NCI-H345 treated with DMSO at 0.1 percent for 48 hours (cell line): Measurements from ENCODE around the gene SLC22A5.
"Not testable (repeated sequence)": the region's sequence is repeated elsewhere in the genome, so short reads cannot be mapped to it uniquely, and the experiment has no call there.

ENCODE experiments used
- DNase-seq: peaks from one replicate; lab custom pipeline; 2025; ENCODE audit not compliant: unreplicated experiment; lab: John Stamatoyannopoulos, UW

SLC22A5 gene

GRCh38 chr5:132410451-132411303 lies 41.2 kb downstream of the SLC22A5 start:
- DNase-seq: peak; percentile 20

GRCh38 chr5:132411304-132412013 lies 41.9 kb downstream of the SLC22A5 start:
- no peak for DNase-seq

- no peak for DNase-seq
Observed at GRCh38 chr5:132413567-132413966, 44.1 kb downstream of the SLC22A5 start.

DNA sequence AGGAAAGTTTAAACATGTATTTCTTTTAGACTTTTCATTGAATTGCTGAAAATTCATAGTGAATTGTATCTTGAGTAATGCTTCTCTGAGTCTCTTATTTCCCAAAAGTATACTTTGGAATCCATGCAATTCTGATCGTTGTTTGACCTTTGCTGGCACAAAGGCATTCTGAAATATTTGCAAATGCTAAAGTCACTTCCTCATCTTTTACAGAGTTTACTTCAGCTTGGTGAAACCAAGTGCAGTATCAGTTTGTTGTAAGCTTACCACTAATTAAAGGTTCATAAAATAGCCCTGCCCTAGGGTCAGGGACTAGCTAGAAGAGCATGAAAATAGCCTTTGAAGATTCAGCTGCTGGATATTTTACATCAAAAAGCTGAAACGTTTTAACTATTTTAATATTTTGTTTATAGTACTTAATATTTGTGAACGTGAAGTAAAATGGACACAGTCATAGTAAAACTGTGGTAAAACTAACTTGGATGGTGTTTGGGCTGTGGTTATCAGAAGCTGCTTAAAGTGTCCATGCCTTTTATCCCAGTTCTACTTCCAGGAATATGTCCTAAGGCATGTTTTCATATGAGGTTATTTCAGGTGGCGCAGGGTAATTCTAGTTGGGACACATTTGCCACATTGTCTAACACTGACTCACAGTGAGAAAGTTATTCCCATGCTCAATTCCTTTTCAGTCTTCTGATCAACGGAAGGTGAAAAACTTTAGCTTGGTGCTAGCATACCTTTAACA lies 45.3 kb downstream of the SLC22A5 start:
- no peak for DNase-seq

DNA sequence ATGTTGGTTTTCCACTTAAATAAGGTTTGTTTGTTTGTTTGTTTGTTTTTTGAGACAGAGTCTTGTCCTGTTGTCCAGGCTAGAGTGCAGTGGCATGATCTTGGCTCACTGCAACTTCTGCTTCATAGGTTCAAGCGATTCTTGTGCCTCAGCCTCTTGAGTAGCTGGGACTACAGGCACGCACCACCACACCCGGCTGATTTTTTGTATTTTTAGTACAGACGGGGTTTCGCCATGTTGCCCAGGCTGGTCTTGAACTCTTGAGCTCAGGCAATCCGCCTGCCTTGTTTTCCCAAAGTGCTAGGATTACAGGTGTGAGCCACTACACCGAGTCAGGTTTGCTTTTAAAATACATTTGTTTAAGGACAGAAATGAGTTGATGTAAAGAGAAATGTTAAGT lies 46.0 kb downstream of the SLC22A5 start:
- not testable (repeated sequence) for DNase-seq

GRCh38 chr5:132416306-132417009 lies 46.9 kb downstream of the SLC22A5 start:
- no peak for DNase-seq

- DNase-seq: no peak
Observed at GRCh38 chr5:132417010-132417439, 47.5 kb downstream of the SLC22A5 start.

GRCh38 chr5:132417461-132417860 lies 48.0 kb downstream of the SLC22A5 start:
- DNase-seq: no peak

- no peak for DNase-seq
Observed at GRCh38 chr5:132417889-132418485, 48.5 kb downstream of the SLC22A5 start.

- DNase-seq: no peak
Observed at GRCh38 chr5:132418881-132419280, 49.4 kb downstream of the SLC22A5 start.

GRCh38 chr5:132419502-132420468 lies 50.3 kb downstream of the SLC22A5 start:
- DNase-seq: peak; percentile 37

GRCh38 chr5:132420706-132421272 lies 51.3 kb downstream of the SLC22A5 start:
- DNase-seq: no peak

DNA sequence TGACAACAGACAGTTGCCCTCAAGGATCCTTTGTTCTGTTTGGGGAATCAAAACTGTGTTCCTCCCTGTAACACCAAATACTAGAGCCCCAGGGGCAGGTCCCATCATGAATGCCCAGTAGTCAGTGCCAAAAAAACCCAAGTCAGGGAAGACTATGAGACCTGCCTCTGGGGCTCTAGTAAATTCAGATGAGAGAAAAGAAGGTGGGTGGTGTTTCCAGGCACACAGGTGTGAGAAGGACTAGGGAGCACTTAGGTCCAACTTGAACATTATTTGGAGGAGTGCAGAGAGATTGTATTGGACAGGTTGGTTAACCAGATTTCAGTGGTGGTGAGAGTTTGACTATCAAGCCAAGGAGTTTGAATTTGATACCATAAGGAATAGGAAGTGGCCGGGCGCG lies 52.0 kb downstream of the SLC22A5 start:
- DNase-seq: no peak

- no peak for DNase-seq
Observed at GRCh38 chr5:132422720-132423437, 53.4 kb downstream of the SLC22A5 start.

DNA sequence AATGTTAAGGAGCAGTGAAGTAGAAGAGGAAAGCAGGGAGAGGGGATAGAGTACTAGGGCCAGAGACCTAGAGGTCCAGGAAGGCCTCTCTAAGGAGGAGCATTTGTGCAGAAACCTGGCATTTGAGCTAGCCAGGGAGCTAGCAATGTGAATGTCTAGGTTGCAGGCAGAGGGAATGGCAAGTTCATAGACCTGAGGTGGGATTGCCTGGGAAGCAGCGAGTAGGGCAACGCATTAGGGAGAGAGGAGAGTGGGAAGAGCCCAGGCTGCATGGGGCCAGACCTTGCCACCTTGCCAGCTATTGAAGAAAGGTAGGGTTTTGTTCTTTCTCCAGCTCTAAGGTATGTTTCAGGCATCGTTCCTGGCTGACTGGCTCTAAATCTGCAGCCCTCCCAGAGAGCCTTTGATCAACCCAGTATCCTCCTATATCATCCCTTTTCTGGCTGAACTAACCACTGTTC lies 54.0 kb downstream of the SLC22A5 start:
- DNase-seq: no peak

DNA sequence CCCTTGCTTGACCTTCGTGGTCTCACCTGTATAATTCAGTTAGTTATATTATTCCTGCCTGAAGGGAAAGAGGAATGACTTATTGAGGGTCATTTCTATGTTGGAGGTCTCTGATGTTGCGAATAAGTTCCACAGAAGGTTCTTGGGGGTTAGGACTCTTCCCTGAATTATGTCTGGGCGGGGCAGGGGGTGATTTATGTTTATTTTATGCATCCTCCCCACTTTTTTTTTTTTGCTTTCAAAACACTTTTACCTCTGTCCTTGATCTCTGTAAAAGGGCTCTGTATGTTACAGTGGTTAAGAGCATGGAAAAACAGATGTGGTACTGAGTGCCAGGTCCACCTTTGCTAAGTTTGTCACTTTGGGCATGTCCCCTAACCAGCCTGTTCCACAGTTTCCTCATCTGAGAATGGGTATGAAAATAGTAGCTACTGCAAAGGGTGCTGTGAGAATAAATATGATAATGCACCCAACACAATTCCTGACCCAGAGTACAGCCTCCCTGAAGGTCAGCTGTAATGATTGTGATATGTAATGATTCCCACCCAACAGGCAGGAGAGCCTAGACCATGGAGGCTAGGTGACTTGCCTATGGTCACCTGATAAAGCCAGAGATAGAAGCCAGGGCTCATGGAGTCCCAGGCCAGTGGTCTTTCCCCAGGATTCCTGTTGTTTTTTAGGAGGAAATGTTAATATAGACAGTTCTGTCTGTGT lies 54.8 kb downstream of the SLC22A5 start:
- DNase-seq: no peak
